ENCODE data around the gene TMEM240.
"Not testable (repeated sequence)": the region's sequence is repeated elsewhere in the genome, so short reads cannot be mapped to it uniquely, and the experiment has no call there.

TMEM240 gene

DNA sequence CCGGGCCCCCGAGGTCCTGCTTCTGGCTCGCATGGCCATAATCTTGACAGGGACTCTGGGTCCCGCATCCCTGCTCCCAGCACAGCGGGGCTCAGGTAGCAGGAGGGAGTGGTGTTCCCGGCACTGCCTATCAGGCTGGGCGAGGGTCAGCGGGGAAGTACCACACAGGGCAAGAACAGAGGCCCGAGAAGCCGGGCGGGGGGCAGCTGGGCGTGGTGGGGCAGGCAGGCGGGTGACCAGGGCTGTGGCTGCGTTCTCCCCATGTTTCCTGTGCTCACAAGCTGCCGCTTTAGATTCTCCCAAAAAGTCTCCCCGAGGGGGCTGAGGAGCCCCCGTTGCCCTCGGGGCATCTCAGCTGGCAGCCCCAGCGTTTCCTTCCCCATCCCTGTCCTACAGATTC, 50.6 kb downstream of the TMEM240 start:
- no peak for DNase-seq

DNA sequence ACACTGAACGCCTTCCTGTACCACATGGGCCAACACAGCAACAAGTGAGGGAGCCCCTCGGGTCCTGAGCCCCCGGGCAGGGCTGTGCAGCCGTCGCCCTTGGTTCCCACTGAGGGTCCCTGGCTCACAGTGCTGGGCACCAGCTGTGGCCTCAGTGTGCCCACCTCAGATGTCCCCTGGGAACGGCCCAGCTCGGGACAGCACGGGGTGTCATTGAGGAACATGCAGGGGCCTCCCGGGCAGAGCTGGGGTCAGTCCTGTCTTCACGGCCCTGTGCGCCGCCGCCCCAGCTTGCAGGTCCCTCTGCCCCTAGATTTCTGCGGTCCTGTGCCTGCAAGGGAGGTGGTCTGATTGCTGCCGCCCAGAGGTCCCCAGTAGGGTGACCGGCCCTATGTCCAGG, 51.2 kb downstream of the TMEM240 start:
- DNase-seq, result no peak

DNA sequence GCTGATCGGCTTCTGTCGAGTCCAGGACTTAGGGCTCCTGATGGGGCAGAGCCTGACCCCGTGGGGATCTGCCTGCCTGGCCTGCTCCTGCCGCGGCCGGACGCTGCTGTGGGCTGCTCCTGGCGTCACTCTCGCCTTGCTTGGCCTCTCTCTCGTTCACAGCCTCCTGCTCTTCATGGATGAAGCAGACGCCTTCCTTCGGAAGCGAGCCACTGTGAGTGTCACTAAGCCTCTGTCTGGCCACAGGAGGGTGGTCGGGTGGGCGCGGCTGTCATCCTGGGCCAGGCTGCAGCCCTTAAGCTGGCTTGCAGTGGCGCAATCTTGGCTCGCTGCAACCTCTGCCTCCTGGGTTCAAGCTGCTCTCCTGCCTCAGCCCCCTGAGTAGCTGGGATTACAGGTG, 52.7 kb downstream of the TMEM240 start:
- no peak for DNase-seq

DNA sequence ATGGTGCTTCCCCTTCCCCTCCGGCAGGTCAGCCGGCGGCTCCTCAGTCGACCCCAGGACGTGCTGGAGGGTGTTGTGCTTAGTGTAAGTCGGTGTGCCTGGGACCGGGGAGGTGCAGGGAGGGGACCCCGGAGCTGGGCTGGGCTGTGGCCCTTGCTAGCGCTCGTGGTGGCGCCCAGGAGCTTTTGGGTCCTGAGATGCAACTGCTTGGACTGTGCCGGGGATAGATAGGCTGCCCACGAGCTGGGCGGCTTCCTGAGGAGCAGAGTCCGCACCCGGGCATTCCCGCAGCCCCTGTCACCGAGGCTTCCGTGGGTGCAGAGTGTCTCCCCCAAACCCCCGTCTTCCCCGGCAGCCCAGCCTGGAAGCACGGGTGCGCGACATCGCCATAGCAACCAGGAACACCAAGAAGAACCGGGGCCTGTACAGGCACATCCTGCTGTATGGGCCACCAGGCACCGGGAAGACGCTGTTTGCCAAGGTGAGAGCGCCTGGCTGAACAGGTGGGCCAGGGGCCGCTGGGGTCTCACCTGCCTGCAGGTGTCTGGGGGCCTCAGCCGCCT, 54.6 kb downstream of the TMEM240 start:
- not testable (repeated sequence) for DNase-seq

DNA sequence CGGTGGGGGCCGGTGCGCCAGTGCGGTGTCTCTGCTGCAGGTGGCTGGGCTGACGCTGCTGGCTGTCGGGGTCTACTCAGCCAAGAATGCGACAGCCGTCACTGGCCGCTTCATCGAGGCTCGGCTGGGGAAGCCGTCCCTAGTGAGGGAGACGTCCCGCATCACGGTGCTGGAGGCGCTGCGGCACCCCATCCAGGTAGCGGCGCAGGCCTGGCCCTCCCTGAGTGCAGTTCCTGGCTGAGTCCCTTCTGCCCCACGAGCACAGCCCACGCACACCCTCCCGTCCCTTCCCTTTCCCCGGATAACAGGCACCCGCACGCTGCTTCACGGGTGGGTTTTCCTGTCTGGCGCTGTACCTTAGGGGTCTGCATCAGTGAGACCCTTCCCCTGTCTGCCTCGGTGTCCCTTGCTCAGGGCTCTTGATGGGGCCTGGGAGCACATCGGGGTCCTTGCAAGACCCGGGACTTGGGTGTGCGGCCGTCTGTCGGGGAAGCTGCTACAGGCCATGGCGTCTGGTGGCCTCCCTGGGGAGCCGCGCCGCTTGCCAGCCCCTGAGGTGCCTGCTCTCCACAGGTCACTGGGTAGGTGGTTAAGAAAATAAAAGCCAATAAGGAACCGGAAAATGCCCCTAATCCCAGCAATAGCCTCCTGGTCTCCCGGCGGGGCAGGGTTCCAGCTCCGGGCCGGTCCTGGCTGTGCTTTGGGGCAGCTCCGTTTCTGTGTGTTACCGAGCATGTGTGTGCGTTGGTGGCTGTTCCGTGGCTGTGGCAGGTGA, 55.3 kb downstream of the TMEM240 start:
- not testable (repeated sequence) for DNase-seq

Data from CD4-positive, alpha-beta T cell treated with Interleukin-21 for 1 hour (primary cell).